Activated CD4-positive, alpha-beta T cell treated with anti-CD3 and anti-CD28 coated beads, Interleukin-2, amount 10 ng/mL, durations not matched to agents 7 days and 5 days (primary cell): Measurements from ENCODE around the gene ZBTB7A. TPM values are rescaled to one million over a fixed set of nuclear protein-coding genes. Genes with fewer than 3 reads are reported as not detected.

Source experiments
- CTCF ChIA-PET: fragments of 350-600 bp; sonication (Branson Sonifier 250); formaldehyde crosslinking; loops from one replicate; lab custom pipeline; 2021; ENCODE audit warnings: antibody characterized with exemption; lab: Charles Lee
- POLR2A ChIA-PET: fragments of 350-600 bp; sonication (Branson Sonifier 250); formaldehyde crosslinking; loops from one replicate; lab custom pipeline; 2021; ENCODE audit warnings: antibody characterized with exemption; lab: Charles Lee
- DNase-seq: peaks from one replicate; pipeline ENCODE4 v3.0.0-alpha.2; 2020
- H3K27ac Mint-ChIP-seq: one replicate; pipeline ENCODE4 v1.8.0; 2021; ENCODE audit warnings: mild to moderate bottlenecking, moderate library complexity, mixed read lengths
- H3K27me3 Mint-ChIP-seq: one replicate; pipeline ENCODE4 v1.8.0; 2021; ENCODE audit warnings: mixed read lengths
- H3K36me3 Mint-ChIP-seq: one replicate; pipeline ENCODE4 v1.8.0; 2021; ENCODE audit warnings: low read depth, mixed read lengths
- H3K4me1 Mint-ChIP-seq: one replicate; pipeline ENCODE4 v1.8.0; 2021; ENCODE audit warnings: mixed read lengths
- H3K4me3 Mint-ChIP-seq: one replicate; pipeline ENCODE4 v1.8.0; 2021; ENCODE audit warnings: mild to moderate bottlenecking, moderate library complexity, mixed read lengths
- H3K9me3 Mint-ChIP-seq: one replicate; pipeline ENCODE4 v1.8.0; 2021; ENCODE audit warnings: mixed read lengths
- total RNA-seq, 2 experiments: library from RNA; stranded (reverse); gene quantifications; one replicate each; pipeline ENCODE4 v1.2.3, GENCODE V29; 2021

ZBTB7A gene
- total RNA-seq, 2 experiments from 2014 or later: 39.4 to 47.5 TPM

DNA sequence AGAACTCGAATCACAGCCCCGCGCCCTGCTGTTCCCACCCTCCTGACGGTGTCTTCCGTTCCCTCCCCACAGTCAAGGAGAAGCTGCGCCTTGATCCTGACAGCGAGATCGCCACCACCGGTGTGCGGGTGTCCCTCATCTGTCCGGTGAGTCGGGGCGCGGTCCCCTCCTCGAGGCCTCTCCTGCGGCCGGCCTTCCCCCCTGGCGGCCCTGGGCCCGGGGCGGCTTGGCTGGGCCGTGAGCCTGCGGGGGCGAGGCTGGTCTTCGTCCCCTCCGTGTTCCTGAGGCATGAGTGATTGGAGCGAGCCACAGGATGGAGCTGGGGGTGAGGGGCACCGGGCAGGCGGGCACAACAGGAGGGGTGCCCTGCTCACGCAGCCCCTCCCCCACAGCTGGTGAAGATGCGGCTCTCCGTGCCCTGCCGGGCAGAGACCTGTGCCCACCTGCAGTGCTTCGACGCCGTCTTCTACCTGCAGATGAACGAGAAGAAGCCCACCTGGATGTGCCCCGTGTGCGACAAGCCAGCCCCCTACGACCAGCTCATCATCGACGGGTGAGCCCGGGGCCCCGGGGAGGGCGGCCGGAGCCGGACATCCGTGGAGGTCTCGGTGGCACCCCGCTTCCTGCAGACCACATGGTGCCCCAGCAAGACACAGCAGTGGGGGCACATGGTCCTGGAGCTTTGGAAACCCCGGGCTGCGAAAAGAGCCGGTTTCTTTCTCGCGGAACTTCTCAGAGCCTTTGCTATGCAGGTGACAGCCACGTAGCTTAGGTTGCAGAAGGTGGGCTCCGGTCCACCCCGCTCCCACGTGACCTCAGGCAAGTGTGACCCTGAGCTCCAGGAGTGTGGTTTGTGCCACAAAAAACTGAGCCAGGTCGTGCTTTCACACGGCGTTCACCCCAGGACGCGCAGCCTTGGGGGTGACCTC, 33.4 kb downstream of the ZBTB7A start:
- POLR2A ChIA-PET: no interaction called here
- Mint-ChIP-seq H3K36me3 (peaks cover 2% of the 10 kb centered on the region), H3K4me3 (no peak overlapping the region), H3K27me3 (no peaks in the 10 kb centered on the region), H3K9me3 (no peaks in the 10 kb centered on the region), H3K27ac (no peak overlapping the region), H3K4me1 (no peaks in the 10 kb centered on the region)
- CTCF ChIA-PET: interaction anchor here (0.6 to 1.3 kb wide), 3 partner anchors 85 to 131 kb away, joined by 3 to 5 read pairs (median 4); no protein-coding TSS in a partner anchor
- DNase-seq: no peak

DNA sequence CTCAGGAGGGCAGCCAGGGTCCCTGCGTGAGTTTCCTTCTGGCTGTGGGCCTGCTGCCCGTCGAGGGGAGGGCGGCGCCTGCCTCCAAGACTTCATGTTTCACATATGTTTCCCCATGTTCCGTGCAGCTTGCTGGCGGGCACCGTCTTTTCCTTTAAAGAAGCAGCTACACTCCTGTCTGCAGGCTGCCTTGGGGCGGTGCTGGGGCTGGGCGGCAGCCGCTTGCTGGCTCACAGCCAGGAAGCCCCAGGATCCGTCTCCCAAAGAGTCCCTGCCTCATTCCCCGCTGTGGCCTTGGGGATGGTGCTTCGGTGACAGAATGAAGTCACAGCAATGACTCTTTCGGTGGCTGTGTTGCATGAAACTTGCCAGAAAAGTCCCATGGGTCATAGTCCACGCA, 34.3 kb downstream of the ZBTB7A start:
- H3K9me3 Mint-ChIP-seq: no peaks in the 10 kb centered on the region
- H3K4me1 Mint-ChIP-seq: no peaks in the 10 kb centered on the region
- POLR2A ChIA-PET: no interaction called here
- H3K36me3 Mint-ChIP-seq: no peaks in the 10 kb centered on the region
- H3K4me3 Mint-ChIP-seq: no peak overlapping the region
- no peaks in the 10 kb centered on the region for H3K27me3 Mint-ChIP-seq
- no peak overlapping the region for H3K27ac Mint-ChIP-seq
- DNase-seq: no peak
- CTCF ChIA-PET: interaction anchor here (1.0 kb wide), 1 partner anchor 10 kb away, joined by 4 read pairs; no protein-coding TSS in a partner anchor

DNA sequence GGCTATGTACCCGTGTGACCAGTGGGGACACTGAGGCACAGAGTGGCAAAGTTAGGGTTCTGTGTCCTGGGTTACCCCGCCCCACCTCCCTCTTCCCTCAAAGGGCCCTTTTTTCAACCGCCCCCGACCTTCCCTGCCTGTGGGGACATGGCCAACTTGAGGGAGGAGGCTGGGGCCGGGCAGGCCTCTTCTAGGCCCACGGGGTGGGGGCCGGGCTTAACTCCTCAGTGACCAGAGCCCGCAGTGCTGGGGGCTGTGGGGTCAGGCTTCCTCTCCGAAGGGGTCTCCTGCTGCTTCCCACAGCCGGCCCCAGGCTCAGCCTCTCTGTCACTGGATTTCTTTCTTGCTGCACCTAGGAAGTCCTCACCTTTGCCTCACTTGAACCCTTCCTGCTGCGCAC, 35.3 kb downstream of the ZBTB7A start:
- Mint-ChIP-seq H3K27me3 (no peaks in the 10 kb centered on the region), H3K4me1 (no peaks in the 10 kb centered on the region), H3K27ac (no peak overlapping the region), H3K9me3 (no peaks in the 10 kb centered on the region), H3K36me3 (peaks cover 3% of the 10 kb centered on the region), H3K4me3 (no peak overlapping the region)
- ChIA-PET CTCF (no interaction called here), POLR2A (no interaction called here)
- DNase-seq: no peak

DNA sequence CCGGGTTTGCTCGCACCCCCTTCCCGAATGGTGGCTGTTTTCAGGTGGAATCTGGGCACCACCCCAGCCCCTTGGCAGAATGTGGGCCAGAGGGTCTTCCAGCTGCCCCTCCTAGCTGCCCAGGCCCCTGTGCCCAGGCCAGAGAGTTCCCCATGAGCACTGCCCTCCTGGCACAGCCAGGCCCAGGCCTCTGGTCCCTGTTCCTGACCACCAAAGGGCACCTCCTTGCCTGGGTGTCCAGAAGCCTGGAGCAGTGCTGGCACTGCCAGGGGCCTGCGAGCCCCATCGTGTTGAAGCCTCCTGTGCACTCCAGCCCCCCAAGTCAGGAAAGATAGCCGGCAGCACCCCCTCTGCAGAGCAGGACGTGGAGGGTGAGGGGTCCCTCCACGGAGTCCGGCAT, 35.7 kb downstream of the ZBTB7A start:
- H3K27me3 Mint-ChIP-seq: no peaks in the 10 kb centered on the region
- H3K4me3 Mint-ChIP-seq: no peak overlapping the region
- no peak overlapping the region for H3K27ac Mint-ChIP-seq
- peaks cover 3% of the 10 kb centered on the region for H3K36me3 Mint-ChIP-seq
- no peak for DNase-seq
- H3K4me1 Mint-ChIP-seq: no peaks in the 10 kb centered on the region
- ChIA-PET CTCF (interaction anchor here (0.6 kb wide), 1 partner anchor 28 kb away, joined by 3 read pairs; no protein-coding TSS in a partner anchor), POLR2A (no interaction called here)
- H3K9me3 Mint-ChIP-seq: no peaks in the 10 kb centered on the region

DNA sequence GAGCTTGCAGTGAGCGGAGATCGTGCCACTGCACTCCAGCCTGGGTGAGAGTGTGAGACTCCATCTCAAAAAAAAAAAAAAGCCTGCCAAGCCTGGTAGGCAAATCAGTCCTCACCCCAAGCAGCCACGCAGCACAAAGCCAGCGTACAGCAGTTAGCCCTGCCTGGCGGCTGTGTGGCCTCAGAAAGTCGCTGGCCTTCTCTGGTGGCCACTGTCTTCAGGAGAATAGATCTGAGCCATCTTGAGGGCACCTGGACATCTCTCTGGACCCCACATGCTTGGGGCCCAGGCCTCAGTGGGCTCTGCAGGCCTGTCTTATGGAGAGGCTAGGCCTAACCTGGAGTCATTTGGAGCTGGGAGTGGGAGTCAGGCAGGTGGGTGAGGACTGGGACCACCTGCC, 36.1 kb downstream of the ZBTB7A start:
- no peak for DNase-seq
- peaks cover 4% of the 10 kb centered on the region for H3K36me3 Mint-ChIP-seq
- no peaks in the 10 kb centered on the region for H3K27me3 Mint-ChIP-seq
- no peaks in the 10 kb centered on the region for H3K4me1 Mint-ChIP-seq
- ChIA-PET CTCF (interaction anchor here (0.6 kb wide), 1 partner anchor 28 kb away, joined by 3 read pairs; no protein-coding TSS in a partner anchor), POLR2A (no interaction called here)
- no peaks in the 10 kb centered on the region for H3K9me3 Mint-ChIP-seq
- no peak overlapping the region for H3K27ac Mint-ChIP-seq
- H3K4me3 Mint-ChIP-seq: no peak overlapping the region

DNA sequence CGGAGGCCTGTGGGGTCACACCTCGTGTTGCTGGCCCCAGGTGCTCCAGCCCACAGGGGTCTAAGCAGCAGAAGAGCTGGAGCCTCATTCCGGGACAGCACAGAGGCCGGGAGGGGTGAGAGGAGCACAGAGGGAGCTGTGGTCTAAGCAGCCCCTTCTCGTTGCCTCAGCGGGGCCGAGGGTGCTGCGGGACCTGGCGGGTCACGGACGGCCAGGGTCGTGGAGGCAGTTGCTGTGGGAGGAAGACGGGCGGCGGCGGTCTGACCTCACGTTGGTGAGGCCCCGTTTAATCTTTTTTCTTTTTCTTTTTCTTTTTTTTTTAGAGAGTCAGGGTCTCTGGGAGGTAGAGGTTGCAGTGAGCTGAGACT, 37.5 kb downstream of the ZBTB7A start:
- DNase-seq: no peak
- H3K27me3 Mint-ChIP-seq: no peaks in the 10 kb centered on the region
- ChIA-PET CTCF (interaction anchor here (0.6 to 1.3 kb wide), 2 partner anchors 17 to 39 kb away, joined by 3 read pairs; no protein-coding TSS in a partner anchor), POLR2A (no interaction called here)
- no peak overlapping the region for H3K27ac Mint-ChIP-seq
- no peaks in the 10 kb centered on the region for H3K9me3 Mint-ChIP-seq
- H3K4me3 Mint-ChIP-seq: no peak overlapping the region
- H3K4me1 Mint-ChIP-seq: no peaks in the 10 kb centered on the region
- H3K36me3 Mint-ChIP-seq: peaks cover 12% of the 10 kb centered on the region

DNA sequence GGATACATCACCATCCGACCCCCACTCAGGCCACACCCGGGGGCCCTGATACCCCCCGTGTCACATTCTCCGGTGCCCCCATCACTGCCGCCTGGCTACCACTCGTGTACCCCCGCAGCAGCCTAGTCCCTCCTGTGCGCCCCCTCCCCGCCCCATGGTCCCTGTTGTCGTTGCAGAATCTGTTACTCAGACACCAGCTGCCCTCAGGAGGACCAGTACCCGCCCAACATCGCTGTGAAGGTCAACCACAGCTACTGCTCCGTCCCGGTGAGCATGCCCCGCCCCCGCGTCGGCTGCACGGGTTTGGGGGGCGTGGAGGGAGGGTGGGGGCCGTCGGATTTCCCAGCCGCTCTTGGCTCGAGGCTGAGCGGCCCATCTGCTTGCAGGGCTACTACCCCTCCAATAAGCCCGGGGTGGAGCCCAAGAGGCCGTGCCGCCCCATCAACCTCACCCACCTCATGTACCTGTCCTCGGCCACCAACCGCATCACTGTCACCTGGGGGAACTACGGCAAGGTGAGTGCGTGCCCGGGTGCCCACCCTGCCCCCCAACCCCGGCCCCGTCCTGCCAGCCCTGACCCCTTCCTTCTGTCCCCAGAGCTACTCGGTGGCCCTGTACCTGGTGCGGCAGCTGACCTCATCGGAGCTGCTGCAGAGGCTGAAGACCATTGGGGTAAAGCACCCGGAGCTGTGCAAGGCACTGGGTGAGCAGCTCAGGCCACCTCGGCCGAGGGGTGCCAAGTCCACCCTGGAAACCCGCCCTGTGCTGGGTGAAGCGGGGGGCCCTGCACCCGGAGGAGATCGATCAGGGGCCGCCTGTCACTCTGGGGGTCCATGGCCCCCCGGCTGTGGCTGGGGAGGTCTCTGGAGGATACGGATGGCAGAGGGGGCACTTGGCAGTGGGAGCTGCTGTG, 38.1 kb downstream of the ZBTB7A start:
- Mint-ChIP-seq H3K4me1 (no peaks in the 10 kb centered on the region), H3K27ac (no peak overlapping the region), H3K36me3 (peaks cover 12% of the 10 kb centered on the region), H3K4me3 (no peak overlapping the region), H3K27me3 (no peaks in the 10 kb centered on the region), H3K9me3 (no peaks in the 10 kb centered on the region)
- no peak for DNase-seq
- CTCF ChIA-PET: interaction anchor here (0.6 to 1.3 kb wide), 2 partner anchors 16 to 40 kb away, joined by 3 read pairs; no protein-coding TSS in a partner anchor
- POLR2A ChIA-PET: no interaction called here

DNA sequence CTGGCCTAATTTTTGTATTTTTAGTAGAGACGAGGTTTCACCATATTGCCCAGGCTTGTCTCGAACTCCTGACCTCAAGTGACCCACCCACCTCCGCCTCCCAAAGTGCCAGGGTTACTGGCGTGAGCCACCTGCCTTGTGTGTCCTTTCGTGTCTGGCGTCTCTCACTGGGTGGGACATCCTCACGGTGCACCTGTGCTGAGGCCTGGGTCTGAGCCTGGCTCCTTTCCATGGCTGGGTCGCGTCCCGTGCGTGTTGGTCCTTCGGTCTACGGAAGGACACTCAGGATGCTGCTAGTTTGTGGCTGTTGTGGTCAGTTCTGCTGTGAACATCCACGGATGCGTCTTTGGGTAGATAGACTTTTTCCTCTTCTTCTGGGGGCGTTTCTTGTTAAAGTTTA, 39.6 kb downstream of the ZBTB7A start:
- H3K27me3 Mint-ChIP-seq: no peaks in the 10 kb centered on the region
- no peak overlapping the region for H3K4me3 Mint-ChIP-seq
- no peak overlapping the region for H3K27ac Mint-ChIP-seq
- ChIA-PET POLR2A (no interaction called here), CTCF (no interaction called here)
- peaks cover 12% of the 10 kb centered on the region for H3K36me3 Mint-ChIP-seq
- DNase-seq: no peak
- peaks cover under 1% of the 10 kb centered on the region for H3K9me3 Mint-ChIP-seq
- no peaks in the 10 kb centered on the region for H3K4me1 Mint-ChIP-seq

DNA sequence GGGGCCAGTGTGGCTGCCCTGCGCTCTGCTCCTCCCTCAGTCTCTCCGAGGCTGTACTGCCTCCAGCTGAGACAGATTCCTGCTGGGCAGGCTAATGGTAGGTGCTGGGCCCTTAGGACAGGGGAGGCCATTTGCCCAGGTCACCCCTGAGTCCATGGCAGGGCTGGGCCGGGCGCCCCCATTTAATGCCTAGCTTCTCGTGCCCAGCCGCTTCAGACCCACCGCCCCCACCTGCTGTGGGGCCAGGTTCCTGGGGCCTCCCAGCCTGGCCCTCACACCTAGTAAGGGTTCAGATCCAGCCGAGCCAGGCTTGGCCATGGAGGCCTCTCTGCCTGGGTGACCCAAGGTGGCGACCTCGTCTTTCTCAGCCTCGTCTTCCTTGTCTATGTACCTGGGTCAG, 41.4 kb downstream of the ZBTB7A start:
- ChIA-PET CTCF (no interaction called here), POLR2A (no interaction called here)
- DNase-seq: no peak
- Mint-ChIP-seq H3K27me3 (no peaks in the 10 kb centered on the region), H3K4me3 (no peak overlapping the region), H3K36me3 (peaks cover 20% of the 10 kb centered on the region), H3K4me1 (no peaks in the 10 kb centered on the region), H3K9me3 (peaks cover 3% of the 10 kb centered on the region), H3K27ac (no peak overlapping the region)

DNA sequence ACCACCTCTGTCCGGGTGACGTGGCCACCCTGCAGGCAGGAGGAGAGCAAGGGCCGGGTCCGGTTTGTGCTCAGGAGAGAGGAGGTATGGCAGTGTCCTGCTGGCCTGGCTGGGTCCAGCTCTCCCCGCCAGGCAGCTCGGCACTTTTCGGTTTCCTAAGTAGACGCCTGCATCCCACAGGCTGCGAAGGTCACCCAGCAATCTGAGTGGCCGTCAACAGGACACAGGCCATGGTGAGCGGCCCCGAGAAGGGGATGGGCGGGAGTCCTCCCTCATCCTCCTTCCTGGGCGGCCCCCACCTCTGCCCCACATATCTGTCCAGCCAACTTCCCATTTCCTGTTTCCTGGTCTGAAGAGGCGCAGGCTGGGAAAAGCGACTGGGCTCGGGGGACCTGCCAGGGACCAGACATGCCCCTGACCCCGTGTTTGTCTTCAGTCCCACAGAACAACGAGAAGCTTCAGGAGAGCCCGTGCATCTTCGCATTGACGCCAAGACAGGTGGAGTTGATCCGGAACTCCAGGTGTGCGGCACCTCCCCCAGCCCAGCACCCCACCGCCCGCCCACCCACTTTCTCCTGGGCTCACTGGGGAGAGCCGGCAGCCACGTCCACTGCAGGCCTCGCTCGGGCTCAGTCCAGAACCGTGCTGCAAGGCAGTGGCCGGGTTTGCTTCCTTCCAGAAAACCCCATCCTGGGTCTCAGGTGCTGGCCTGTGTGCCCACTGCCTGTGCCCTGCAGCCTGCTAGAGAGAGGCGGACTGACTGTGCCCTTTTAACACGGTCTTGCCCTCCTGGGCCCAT, 42.9 kb downstream of the ZBTB7A start:
- Mint-ChIP-seq H3K27ac (no peak overlapping the region), H3K4me1 (no peaks in the 10 kb centered on the region), H3K27me3 (no peaks in the 10 kb centered on the region), H3K36me3 (peaks cover 22% of the 10 kb centered on the region), H3K4me3 (no peak overlapping the region), H3K9me3 (peaks cover 3% of the 10 kb centered on the region)
- no peak for DNase-seq
- ChIA-PET POLR2A (no interaction called here), CTCF (no interaction called here)

DNA sequence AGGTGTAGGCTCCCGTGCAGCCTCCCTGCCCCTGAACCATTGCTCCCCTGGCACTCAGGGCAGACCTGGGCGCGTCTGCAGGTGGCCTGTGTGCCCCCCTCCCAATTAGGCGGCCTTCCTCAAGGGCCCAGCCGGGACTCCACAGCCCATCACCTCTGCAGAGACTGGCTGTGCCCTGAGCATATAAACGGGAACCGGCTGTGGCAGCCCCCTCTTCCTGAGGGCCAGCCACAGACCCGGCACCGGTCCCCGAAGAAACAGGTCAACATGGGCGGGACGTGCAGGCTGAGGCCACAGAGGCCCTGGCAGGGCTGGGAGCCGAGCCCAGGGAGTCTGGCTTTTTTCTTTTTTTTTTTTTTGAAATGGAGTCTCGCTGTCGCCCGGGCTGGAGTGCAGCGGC, 47.1 kb downstream of the ZBTB7A start:
- peaks cover 15% of the 10 kb centered on the region for H3K36me3 Mint-ChIP-seq

More for the DNA sequence above, 47.1 kb downstream of the ZBTB7A start:
- ChIA-PET POLR2A (no interaction called here), CTCF (interaction anchor here (0.6 to 1.0 kb wide), 2 partner anchors 13 to 525 kb away, joined by 3 read pairs; no protein-coding TSS in a partner anchor)
- Mint-ChIP-seq H3K4me1 (peaks cover 3% of the 10 kb centered on the region), H3K4me3 (no peak overlapping the region), H3K9me3 (peaks cover 3% of the 10 kb centered on the region), H3K27me3 (no peaks in the 10 kb centered on the region), H3K27ac (no peak overlapping the region)
- no peak for DNase-seq
